T-helper 1 cell (primary cell): ENCODE results near the gene ZNF148.

Experiments
- DNase-seq, 5 donors: peaks; one replicate each; pipeline ENCODE4 v3.0.0-alpha.2; 2012 to 2020

ZNF148 gene

GRCh38 chr3:125332504-125332903 lies 42.6 kb downstream of the ZNF148 start:
- DNase-seq, result no peak

- DNase-seq, result no peak
These were observed 43.9 kb downstream of the ZNF148 start for GRCh38 chr3:125331243-125331642.

GRCh38 chr3:125326957-125327356 lies 48.2 kb downstream of the ZNF148 start:
- no peak for DNase-seq

DNA sequence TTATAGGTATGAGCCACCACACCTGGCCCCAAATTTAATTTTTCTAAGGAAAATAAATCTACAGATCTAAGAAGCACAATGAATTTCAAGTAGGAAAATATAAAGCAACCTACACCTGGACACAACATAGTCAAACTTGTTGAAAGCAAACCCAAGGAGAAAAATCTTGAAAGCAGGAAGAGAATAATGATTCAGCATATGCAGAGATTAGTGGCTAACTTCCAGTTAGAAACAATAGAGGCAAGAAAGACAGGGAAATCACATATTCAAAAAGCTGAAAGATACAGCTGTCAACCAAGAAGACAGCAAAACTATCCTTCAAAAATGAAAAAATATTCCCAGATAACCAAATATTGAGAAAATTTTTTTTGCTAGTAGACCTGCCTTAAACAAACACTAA lies 49.4 kb downstream of the ZNF148 start:
- DNase-seq, result no peak

DNA sequence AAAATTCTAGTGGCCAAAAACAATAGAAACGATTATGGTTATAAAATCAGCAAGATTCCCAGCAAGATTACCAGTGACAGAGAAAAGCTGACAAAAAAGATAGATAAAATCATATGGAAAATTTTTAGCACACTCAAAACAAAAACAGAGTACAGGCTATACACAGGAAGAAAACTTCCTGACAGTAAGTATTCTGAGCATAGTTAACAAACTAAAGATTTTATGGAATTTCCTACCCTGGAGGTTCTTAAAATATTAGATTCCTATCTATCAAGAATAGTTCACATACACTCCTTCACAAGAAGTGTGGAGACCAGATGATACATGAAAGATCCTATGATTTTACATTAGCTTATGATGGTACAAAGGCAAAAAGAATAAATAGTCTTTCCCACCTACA lies 50.8 kb downstream of the ZNF148 start:
- no peak for DNase-seq

GRCh38 chr3:125322917-125323316 lies 52.2 kb downstream of the ZNF148 start:
- no peak for DNase-seq

DNA sequence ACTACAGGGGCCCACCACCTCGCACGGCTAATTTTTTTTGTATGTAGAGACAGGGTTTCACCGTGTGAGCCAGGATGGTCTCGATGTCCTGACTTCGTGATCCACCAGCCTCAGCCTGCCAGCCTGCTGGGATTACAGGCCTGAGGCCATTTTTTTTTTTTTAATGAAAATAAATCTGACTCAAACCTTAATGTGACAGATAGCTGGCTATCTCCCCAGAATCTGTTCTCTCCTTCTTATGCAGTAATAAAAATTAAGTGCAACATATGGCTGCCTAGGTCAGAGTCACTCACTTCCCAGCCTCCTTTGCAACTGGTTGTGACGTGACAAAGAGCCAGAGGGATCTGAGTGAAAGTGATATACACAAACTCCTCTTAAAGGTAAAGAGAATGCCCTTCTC lies 53.0 kb downstream of the ZNF148 start:
- DNase-seq, result no peak

- no peak for DNase-seq
These were observed 55.4 kb downstream of the ZNF148 start for GRCh38 chr3:125319765-125320164.

- no peak for DNase-seq
These were observed 56.3 kb downstream of the ZNF148 start for GRCh38 chr3:125318871-125319270.

DNA sequence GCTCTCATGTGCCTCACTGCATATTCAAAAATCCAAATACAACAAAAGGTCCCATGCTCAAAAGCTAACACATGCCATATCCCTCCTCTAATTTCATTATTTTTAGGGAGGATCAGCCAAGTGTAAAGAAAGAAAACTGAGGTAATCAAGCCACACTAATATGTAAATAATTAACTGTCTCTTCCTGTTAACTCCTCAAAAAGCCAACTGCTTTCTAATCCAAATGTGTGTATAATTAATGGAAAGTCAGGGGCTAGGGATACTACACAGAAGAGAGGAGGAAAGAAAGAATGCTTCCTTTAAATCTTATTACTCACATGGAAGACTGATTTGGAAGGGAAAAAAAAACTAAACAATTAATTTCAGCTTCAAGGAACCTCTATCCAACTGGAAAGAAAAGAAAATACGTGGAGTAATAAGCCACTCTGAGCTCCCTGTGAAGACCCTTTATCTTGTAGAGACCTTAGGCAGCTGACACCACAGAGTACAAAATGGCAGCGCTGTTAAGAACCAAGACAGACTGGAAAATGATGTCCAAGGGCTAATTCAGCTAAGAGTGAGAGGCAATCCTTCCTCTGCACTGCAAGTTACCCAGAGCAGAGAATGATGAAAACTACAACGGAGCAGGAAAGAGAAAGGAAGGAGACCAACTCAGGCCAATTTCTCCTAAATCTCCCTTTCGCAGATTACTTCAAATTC lies 56.8 kb downstream of the ZNF148 start:
- DNase-seq, result no peak

DNA sequence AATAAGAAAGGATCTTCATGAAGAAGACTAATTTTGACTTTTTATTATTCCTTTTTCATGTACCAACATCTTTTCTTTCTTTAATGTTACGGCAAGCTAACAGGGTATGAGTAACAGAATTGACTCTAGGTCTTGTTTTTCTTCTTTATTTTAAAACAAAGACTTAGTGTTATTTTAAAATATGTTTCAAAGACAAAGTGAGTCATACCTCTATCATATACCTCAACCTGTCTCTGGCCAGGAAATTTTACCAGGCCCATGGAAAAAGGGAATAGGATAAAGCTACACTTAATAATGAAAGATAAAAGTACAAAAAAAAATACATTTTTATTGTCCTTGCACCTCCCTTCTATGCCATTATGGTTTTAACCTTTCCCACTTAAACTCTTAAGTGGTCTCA lies 57.4 kb downstream of the ZNF148 start:
- DNase-seq, result no peak

DNA sequence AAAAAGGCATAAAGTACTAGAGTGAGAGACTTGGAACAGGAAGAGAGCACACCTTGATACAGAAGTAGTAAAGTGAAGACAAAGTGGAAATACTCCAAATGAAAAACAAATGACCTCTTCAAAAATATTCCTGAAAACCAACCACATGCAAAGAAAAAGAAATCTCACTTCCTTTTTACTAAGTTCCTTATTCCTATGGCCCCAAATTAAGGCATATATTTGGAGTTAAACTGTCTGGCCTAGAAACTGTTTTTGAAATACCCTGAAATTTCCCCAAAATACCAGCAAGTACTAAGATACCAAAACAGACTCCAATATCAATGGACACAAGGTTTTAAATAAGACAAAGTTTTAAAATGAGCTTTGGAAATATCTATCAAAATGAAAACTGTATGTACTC lies 58.2 kb downstream of the ZNF148 start:
- no peak for DNase-seq

DNA sequence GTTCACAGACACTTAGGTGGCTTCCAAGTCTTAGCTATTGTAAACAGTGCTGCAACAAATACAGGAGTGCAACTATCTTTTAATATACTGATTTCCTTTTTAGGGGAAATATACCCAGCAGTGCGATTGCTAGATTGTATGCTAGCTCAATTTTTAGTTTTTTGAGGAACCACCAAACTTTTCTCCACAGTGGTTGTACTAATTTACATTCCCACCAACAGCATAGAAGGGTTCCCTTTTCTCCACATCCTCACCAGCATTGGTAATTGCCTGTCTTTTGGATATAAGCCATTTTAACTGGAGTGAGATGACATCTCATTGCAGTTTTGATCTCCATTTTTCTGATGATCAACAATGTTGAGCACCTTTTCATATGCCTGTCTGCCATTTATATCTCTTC lies 58.9 kb downstream of the ZNF148 start:
- DNase-seq, result no peak

GRCh38 chr3:125313060-125313635 lies 62.0 kb downstream of the ZNF148 start:
- peak in 1 of 5 donors; percentile 20 for DNase-seq

DNA sequence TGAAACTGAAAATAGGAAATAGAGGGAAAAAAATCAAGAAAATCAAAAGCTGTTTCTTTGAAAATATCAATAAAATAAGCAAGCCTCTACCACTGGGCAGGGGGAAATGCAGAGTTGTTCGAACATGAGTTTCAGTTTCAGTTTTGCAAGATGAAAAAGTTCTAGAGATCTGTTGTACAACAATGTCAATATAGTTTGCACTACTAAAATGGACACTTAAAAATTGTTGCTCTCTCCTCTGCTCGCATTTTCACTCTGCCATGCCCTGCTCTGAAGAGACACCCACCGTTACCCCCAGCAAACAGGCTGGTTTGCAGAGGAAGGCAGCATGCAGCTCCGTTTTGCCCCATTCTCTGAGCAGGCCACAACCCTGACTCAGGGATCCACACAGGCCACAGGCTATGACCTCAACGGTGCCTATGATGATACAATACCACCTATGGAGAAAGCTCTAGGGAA lies 64.5 kb downstream of the ZNF148 start:
- DNase-seq, result peak in 4 of 5 donors; percentile 6 to 60 (median 12)

GRCh38 chr3:125309476-125309875 lies 65.6 kb downstream of the ZNF148 start:
- no peak for DNase-seq

DNA sequence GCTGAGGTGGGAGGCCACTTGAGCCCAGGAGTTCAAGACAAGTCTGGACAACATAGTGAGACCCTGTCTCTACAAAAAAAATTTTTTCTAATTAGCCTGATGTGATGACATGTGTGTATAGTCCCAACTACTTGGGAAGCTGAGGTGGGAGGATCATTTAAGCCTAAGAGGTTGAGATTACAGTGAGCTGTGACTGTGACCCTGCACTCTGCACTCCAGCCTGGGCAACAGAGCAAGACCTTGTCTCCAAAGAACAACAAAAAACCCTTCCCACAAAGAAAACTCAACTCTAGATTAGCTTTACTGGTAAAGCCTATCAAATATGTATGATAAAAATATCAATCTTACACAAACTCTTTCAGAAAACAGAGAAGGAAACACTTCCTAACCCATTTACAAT lies 68.5 kb downstream of the ZNF148 start:
- no peak for DNase-seq

GRCh38 chr3:125302932-125303331 lies 72.2 kb downstream of the ZNF148 start:
- no peak for DNase-seq

DNA sequence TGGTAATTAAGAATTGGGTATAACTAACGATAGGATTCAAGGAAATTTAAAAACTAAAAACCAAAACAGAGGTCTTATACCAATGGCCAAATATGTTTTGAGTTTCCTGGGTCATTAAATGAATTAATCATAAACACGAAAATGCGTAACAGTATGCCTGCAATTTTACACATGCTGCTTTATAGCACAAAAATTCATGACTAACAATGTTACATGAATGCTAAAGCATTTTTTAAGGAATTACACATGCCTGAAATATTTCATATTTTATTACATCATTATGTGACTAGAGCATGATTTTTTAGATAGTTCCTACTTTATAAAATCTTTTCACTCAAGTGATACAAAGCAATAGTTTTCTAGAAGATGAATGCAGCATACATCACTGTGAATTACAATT lies 74.7 kb downstream of the ZNF148 start:
- no peak for DNase-seq

DNA sequence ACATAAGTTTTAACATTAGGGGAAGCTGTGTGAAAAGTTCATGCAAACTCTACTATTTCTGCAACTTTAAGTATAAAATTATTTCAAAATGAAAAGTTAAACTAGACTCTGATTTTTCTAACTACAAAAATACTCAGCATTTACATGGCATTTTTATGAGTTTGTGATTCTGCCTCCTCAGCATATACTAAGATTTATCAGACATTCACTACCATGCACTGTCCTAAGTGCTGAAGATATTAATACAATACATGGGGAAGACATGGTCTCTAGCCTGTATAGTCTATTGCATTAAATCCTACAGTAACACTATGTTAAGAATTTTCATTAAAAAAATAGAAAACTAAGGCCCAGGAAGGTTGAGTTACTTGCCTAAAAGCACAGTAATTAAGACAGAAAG lies 80.7 kb downstream of the ZNF148 start:
- DNase-seq, result no peak

GRCh38 chr3:125292015-125292414 lies 83.1 kb downstream of the ZNF148 start:
- DNase-seq, result no peak

DNA sequence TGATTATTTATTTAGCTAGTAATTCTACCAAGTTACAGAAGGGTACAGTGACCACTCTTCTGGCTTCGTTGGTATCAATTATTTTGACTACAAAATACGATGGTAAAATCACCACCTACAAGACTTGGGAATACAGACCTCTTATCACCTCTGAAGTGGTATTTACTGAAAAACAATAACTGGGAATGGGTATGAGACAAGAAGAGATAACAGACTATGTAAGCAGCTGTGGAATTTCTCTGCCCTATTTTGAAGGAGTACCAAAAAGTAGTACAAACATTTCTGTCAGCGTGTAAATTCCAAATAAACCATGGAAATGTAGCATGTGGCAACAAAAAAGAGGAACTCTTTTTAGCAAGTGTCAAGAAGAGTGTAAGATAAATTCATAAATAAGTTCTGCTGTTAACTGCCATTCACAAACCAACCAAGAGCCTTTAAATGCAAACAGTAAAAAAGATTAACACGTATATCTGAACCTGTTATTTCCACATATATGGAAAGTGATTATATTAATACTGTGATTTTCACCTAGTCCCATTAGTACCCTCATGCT lies 85.6 kb downstream of the ZNF148 start:
- no peak for DNase-seq

DNA sequence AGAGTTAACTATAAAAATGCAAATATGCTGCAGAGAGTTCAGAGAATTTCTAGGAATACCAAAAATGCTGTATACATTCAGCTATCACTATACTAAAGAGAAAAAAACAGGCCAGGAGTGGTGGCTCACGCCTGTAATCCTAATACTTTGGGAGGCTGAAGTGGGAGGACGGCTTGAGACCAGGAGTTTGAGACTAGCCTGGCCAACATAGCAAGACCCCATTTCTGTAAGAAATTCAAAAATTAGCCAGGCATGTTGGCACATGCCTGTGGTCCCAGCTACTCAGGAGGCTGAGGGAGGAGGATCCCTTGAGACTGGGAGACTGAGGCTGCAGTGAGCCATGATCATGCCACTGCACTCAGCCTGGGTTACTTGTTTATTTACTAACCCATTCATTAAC lies 87.9 kb downstream of the ZNF148 start:
- no peak for DNase-seq

- no peak for DNase-seq
These were observed 93.7 kb downstream of the ZNF148 start for GRCh38 chr3:125281381-125281780.
